CD4-positive, alpha-beta T cell treated with Interleukin-21 for 1 hour (primary cell): ENCODE measurements around the gene BCL2.
"Not testable (repeated sequence)": the region's sequence is repeated elsewhere in the genome, so short reads cannot be mapped to it uniquely, and the experiment has no call there.

ENCODE experiments used
- DNase-seq: peaks from one replicate; pipeline ENCODE4 v3.0.0-alpha.2; 2020

Gene BCL2

GRCh38 chr18:63229971-63230370 is 89.6 kb downstream of the BCL2 start:
- DNase-seq = no peak

GRCh38 chr18:63225434-63225833 is 94.1 kb downstream of the BCL2 start:
- DNase-seq = no peak

- DNase-seq = peak; percentile 29
Observed at GRCh38 chr18:63224630-63225029, 94.9 kb downstream of the BCL2 start.

- no peak for DNase-seq
Observed at GRCh38 chr18:63223837-63224236, 95.7 kb downstream of the BCL2 start.

GRCh38 chr18:63220903-63221302 is 98.7 kb downstream of the BCL2 start:
- DNase-seq = no peak

- DNase-seq = no peak
Observed at GRCh38 chr18:63218472-63218871, 101.1 kb downstream of the BCL2 start.

GRCh38 chr18:63216516-63217311 is 102.9 kb downstream of the BCL2 start:
- DNase-seq = peak; percentile 51

- DNase-seq = no peak
Observed at GRCh38 chr18:63213936-63214671, 105.5 kb downstream of the BCL2 start.

GRCh38 chr18:63213331-63213900 is 106.2 kb downstream of the BCL2 start:
- peak; percentile 65 for DNase-seq

- no peak for DNase-seq
Observed at GRCh38 chr18:63210521-63210920, 109.0 kb downstream of the BCL2 start.

- no peak for DNase-seq
Observed at GRCh38 chr18:63208676-63209075, 110.9 kb downstream of the BCL2 start.

GRCh38 chr18:63207835-63208234 is 111.7 kb downstream of the BCL2 start:
- DNase-seq = no peak

- no peak for DNase-seq
Observed at GRCh38 chr18:63207143-63207790, 112.3 kb downstream of the BCL2 start.

- no peak for DNase-seq
Observed at GRCh38 chr18:63206433-63207142, 113.0 kb downstream of the BCL2 start.

- no peak for DNase-seq
Observed at GRCh38 chr18:63205791-63206252, 113.7 kb downstream of the BCL2 start.

- no peak for DNase-seq
Observed at GRCh38 chr18:63203497-63203896, 116.1 kb downstream of the BCL2 start.

- no peak for DNase-seq
Observed at GRCh38 chr18:63202828-63203227, 116.7 kb downstream of the BCL2 start.

GRCh38 chr18:63201456-63201855 is 118.1 kb downstream of the BCL2 start:
- not testable (repeated sequence) for DNase-seq

- DNase-seq = peak; percentile 73
Observed at GRCh38 chr18:63199743-63200241, 119.8 kb downstream of the BCL2 start.

GRCh38 chr18:63198868-63199742 is 120.5 kb downstream of the BCL2 start:
- DNase-seq = no peak

- DNase-seq = no peak
Observed at GRCh38 chr18:63198098-63198760, 121.3 kb downstream of the BCL2 start.
